NCI-H187 (cell line): Measurements from ENCODE around the gene CHMP5.

ENCODE experiments used
- DNase-seq, 2 experiments: peaks; one replicate each; lab custom pipeline; 2025; lab: John Stamatoyannopoulos, UW

The CHMP5 gene

GRCh38 chr9:33318225-33318624, 53.4 kb downstream of the CHMP5 start:
- DNase-seq: no peak

GRCh38 chr9:33318781-33319180, 53.9 kb downstream of the CHMP5 start:
- DNase-seq: no peak

GRCh38 chr9:33320230-33320567, 55.4 kb downstream of the CHMP5 start:
- no peak for DNase-seq

- DNase-seq: no peak
These were observed 55.9 kb downstream of the CHMP5 start for GRCh38 chr9:33320568-33321261.

GRCh38 chr9:33329117-33329563, 64.3 kb downstream of the CHMP5 start:
- DNase-seq: no peak

GRCh38 chr9:33329979-33330378, 65.1 kb downstream of the CHMP5 start:
- no peak for DNase-seq

- DNase-seq: no peak
These were observed 66.6 kb downstream of the CHMP5 start for GRCh38 chr9:33331377-33331891.
